Astrocyte of the spinal cord (primary cell): ENCODE results near the gene CFAP141.

ENCODE experiments used
- DNase-seq: peaks from one replicate; pipeline ENCODE4 v3.0.0; 2011; ENCODE audit warnings: low read depth, low spot score
- H3K4me3 ChIP-seq: 2 replicates; pipeline ENCODE4 v1.5.1; 2011; ENCODE audit warnings: low read depth, mild to moderate bottlenecking, low read length, moderate library complexity
- in situ Hi-C: cut with HindIII; loops from 2 replicates; pipeline ENCODE4 v1.10.0; 2017; ENCODE audit warnings: low sequenced_read_pairs
- TF ChIP-seq, protein P1 (sequence below): IDR thresholded peaks from 2 replicates; pipeline ENCODE4 v1.5.1; 2012; ENCODE audit warnings: low read depth, mild to moderate bottlenecking, low read length, inconsistent platforms

CFAP141 gene

DNA sequence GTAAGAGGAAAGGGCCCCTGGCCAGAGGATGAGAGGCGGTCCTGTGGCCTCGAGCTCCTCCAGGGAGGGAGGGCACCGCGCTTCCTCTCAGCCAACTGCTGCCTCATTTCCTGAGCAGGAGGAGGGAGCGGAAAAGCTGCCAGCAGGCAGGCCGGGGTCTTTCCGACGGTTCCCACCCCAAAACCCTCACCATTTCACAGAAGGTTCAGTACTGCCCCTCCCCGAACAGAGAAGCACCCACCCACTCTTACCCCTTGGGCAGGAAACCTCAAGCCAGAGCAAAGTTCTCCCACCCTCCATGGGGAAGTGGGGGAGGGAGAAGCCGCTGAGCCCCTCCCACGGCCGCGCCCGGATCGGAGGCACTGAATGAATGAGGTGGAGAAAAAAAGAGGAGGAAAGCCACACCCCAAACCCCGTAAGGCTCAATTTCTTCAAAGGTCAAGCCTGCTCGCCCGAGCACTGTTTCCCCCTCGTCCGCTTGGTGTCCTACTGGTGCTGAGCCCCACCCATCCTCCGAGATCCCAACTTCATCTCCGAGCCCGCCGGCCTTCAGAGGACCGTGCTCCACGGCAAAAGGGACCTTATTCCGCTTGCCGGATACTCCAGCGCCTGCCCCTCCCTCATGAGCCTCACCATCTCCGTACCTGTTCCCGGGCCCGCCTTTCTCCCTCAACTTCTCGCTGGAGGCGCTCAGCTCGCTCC is 23.6 kb downstream of the CFAP141 start:
- TF ChIP-seq, protein P1, sequence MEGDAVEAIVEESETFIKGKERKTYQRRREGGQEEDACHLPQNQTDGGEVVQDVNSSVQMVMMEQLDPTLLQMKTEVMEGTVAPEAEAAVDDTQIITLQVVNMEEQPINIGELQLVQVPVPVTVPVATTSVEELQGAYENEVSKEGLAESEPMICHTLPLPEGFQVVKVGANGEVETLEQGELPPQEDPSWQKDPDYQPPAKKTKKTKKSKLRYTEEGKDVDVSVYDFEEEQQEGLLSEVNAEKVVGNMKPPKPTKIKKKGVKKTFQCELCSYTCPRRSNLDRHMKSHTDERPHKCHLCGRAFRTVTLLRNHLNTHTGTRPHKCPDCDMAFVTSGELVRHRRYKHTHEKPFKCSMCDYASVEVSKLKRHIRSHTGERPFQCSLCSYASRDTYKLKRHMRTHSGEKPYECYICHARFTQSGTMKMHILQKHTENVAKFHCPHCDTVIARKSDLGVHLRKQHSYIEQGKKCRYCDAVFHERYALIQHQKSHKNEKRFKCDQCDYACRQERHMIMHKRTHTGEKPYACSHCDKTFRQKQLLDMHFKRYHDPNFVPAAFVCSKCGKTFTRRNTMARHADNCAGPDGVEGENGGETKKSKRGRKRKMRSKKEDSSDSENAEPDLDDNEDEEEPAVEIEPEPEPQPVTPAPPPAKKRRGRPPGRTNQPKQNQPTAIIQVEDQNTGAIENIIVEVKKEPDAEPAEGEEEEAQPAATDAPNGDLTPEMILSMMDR: no peak
- peak; percentile 76 for DNase-seq
- peak overlapping the region; percentile 96 for H3K4me3 ChIP-seq
- in situ Hi-C loops: no loop called here

DNA sequence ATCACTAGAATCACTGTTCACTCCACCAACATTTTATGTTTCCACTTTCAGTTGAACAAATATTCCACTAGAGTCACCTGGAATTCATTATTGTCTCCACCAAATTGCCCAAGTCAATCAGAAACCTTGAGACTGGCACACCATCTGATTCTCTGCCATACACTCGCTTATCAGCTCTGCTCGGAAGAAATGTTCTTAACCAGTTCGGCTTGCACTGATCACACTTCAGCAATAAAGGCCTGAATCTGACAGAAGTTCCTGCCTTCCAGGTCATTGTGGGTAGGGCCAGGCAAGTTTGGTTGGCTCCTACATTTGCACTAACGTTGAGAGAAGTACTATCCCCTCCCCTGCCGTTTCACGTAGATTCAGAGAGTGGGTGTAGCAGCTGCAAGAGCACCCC is 24.2 kb downstream of the CFAP141 start:
- TF ChIP-seq, protein P1: no peak
- no peak for DNase-seq
- peak overlapping the region; percentile 96 for H3K4me3 ChIP-seq
- in situ Hi-C loops: no loop called here

DNA sequence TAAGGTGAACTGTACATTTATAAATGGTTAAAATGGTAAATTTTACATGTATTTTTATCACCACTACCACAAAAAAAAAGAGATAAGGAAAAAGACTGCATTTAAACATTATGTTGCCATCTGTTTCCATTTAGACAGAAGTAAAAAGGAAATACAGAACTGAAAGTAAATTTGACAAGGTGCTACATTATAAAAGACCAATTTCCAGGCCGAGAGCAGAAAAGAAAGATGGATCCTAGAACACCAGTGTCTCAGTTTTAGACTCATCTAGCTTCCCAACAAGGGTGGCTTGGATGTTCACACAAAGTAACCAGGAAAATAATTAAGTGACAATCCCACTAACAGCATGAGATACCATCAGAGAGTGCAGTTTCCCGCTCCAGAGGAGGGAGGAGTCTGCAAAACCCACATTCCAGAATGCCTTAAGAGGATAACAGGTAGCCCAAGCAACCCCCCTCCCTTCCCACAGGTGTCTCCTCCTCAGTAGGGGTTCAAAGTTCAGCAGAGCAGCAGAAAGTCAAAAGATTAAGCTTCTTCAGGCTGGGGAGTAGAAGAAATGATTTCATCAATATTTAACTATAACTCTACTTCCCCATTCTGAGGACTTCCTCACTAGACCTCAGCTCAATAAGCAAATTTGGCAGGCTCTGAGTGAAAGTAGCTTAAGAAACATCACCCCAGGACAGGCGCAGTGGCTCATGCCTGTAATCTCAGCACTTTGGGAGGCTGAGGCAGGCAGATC is 26.0 kb downstream of the CFAP141 start:
- in situ Hi-C loops: no loop called here
- no peak for DNase-seq
- TF ChIP-seq, protein P1: no peak
- no peak overlapping the region for H3K4me3 ChIP-seq

DNA sequence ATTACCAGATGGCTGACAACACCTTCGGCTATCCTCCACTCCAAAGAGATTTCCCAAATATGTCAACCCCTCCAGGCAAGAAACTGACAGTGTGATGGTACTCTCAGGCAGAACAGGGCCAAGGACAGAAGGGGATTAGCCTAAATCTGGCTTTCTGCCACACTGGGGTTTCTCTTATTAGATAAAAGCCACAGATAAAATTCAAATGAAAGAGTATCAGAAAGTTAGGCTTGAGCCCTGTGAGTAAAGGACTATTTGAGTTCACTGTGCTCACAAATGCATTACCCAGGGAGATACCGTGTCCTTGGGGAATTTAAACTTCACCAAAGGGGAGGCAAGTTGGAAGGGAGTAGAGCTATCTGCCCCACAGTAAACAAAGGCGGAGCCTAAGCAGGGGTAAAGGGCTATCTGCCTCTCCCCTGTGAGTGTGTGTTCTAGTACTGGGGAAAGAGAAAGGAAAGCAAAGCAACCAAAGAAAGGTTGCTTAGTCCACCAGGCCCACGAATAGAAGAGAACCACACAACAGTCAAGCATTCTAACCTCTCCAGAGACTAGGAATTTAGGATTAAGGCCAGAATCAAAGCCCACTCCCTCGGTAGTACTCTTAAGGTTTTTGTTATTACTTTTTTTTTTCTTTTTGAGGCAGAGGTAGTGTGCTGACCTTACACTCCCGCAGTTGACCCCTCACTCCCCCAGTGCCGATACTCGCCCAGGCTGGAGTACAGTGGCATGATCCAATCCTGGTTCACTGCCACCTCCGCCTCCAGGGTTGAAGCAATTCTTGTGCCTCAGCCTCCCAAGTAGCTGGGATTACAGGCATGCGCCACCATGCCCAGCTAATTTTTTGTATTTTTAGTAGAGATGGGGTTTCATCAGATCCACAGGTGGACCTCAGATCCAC is 27.0 kb downstream of the CFAP141 start:
- DNase-seq: no peak
- TF ChIP-seq, protein P1: no peak
- in situ Hi-C loops: no loop called here
- H3K4me3 ChIP-seq: no peak overlapping the region

DNA sequence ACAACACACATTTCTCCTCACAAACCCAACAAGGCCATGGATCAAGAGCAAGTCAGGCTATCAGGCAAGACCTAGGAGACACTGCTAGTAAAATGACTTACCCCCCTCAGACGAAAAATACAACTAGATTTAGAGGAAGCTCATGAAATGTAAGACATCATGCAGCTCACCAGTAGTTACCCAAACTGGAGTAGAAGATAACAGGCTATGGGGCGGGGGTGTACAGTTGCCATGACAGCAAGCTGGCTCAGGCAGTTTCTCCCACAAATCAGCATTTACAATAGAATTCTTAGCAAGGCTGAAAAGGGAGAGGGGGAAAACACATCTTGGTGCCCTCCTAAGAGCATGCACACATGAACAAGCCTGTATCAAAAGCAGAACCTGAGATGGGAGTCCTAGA is 28.1 kb downstream of the CFAP141 start:
- TF ChIP-seq, protein P1: no peak
- no peak overlapping the region for H3K4me3 ChIP-seq
- in situ Hi-C loops: no loop called here
- DNase-seq: no peak

DNA sequence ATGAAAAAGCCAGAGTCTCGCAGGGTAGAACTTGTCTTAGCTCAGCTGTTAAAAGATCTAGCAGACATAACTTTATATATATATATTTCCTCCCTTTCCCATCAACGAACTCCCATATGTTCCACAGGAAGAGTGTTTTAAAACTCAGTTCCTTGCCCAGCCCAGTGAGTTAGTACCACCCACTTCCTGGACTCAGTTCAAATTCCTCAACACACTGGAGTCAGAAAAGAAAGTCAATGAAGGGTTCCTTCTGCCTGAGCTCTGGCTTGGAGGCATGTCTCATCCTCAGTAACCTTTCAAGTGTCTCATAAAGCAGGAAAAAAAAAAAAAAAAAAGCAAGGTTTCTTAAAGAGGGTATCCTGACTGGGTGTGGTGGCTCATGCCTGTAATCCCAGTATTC is 29.8 kb downstream of the CFAP141 start:
- TF ChIP-seq, protein P1: no peak
- DNase-seq: peak; percentile 65
- in situ Hi-C loops: no loop called here
- H3K4me3 ChIP-seq: no peak overlapping the region
